ENCODE results near the gene FOXB1.

DNA sequence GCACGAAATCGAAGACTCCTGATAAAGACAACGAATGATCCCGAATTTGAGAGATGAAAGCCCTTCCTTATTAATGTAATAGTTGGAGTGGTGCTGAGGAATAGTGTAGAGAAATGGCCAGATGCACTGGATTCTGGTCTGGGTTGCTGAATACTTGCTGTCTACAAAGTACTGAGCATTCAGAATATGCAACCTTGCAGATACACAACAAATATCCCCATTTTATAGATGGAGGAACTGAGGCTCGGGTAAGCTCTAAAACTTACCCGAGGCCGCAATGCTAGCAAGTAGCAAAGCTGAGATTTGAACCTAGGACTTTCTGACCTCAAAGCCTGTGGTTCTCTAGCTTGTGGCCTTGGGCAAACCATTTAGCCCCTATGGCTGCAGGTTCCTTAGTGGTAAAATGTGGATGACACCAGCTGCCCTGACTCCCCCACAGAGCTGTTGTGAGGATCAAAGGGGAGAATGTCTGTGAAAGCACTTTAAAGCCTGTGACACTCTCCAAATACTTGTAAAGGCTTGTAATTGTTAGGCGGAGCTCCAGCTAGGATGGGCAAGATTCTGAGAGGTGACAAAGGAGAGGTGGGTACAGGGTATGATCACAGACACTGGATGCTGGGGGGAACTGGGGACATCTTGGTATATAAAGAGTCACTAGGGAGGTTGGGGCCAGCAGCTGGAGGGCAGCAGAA lies 39.8 kb downstream of the FOXB1 start:
- TF ChIP-seq, protein P1, sequence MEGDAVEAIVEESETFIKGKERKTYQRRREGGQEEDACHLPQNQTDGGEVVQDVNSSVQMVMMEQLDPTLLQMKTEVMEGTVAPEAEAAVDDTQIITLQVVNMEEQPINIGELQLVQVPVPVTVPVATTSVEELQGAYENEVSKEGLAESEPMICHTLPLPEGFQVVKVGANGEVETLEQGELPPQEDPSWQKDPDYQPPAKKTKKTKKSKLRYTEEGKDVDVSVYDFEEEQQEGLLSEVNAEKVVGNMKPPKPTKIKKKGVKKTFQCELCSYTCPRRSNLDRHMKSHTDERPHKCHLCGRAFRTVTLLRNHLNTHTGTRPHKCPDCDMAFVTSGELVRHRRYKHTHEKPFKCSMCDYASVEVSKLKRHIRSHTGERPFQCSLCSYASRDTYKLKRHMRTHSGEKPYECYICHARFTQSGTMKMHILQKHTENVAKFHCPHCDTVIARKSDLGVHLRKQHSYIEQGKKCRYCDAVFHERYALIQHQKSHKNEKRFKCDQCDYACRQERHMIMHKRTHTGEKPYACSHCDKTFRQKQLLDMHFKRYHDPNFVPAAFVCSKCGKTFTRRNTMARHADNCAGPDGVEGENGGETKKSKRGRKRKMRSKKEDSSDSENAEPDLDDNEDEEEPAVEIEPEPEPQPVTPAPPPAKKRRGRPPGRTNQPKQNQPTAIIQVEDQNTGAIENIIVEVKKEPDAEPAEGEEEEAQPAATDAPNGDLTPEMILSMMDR (IDR thresholded peaks at IDR 0.05), result no peak
- TF ChIP-seq POLR2A (IDR thresholded peaks at IDR 0.05) (no peak), EP300 (IDR thresholded peaks at IDR 0.05) (no peak)
